Naive thymus-derived CD8-positive, alpha-beta T cell (primary cell): ENCODE measurements around the gene CD22. TPM values are rescaled to one million over a fixed set of nuclear protein-coding genes. Genes with fewer than 3 reads are reported as not detected.

Source experiments
- ATAC-seq, 2 donors: fragments of 150-1000 bp; cut with Tn5 transposase in 1 of 2; sonication (Bioruptor Pico), chemical (Tn5 transposase) in 1 of 2; 1 replicate in 1 of 2; 2 replicates in 1 of 2; pipeline ENCODE4 v1.10.0; 2021; ENCODE audit warnings: mild to moderate bottlenecking in 2 of 2, moderate library complexity in 2 of 2
- POLR2A ChIA-PET: fragments of 350-600 bp; sonication (Branson Sonifier 250); formaldehyde crosslinking; loops from one replicate; lab custom pipeline; 2021; ENCODE audit warnings: antibody characterized with exemption; lab: Charles Lee
- DNase-seq, 10 donors: peaks; one replicate each; pipeline versions ENCODE4 v3.0.0 to v3.0.0-alpha.2; 2020 to 2022
- H3K27ac Mint-ChIP-seq, 10 donors: one replicate each; pipeline ENCODE4 v1.8.0; 2020 to 2022; ENCODE audit warnings: mild to moderate bottlenecking in 10 of 10, mixed read lengths in 10 of 10, moderate library complexity in 4 of 10, inconsistent platforms in 1 of 10
- H3K27me3 Mint-ChIP-seq, 5 donors: one replicate each; pipeline ENCODE4 v1.8.0; 2021 to 2022; ENCODE audit warnings: mixed read lengths in 5 of 5
- H3K36me3 Mint-ChIP-seq, 3 donors: one replicate each; pipeline ENCODE4 v1.8.0; 2020 to 2022; ENCODE audit warnings: mixed read lengths in 3 of 3, mild to moderate bottlenecking in 2 of 3, inconsistent platforms in 1 of 3
- H3K4me1 Mint-ChIP-seq, 4 donors: one replicate each; pipeline ENCODE4 v1.8.0; 2021 to 2022; ENCODE audit warnings: mixed read lengths in 4 of 4
- H3K4me3 Mint-ChIP-seq, 10 donors: one replicate each; pipeline ENCODE4 v1.8.0; 2020 to 2022; ENCODE audit warnings: mild to moderate bottlenecking in 10 of 10, mixed read lengths in 10 of 10, moderate library complexity in 6 of 10, inconsistent platforms in 1 of 10
- H3K9me3 Mint-ChIP-seq, 9 donors: one replicate each; pipeline ENCODE4 v1.8.0; 2020 to 2022; ENCODE audit warnings: mixed read lengths in 9 of 9, mild to moderate bottlenecking in 3 of 9, inconsistent platforms in 1 of 9, moderate library complexity in 1 of 9
- polyA plus RNA-seq, 3 donors: library from polyadenylated mRNA; unstranded; fragments of 300-500 nt; fragmentation: Illumina TruSeq; gene quantifications; one replicate each; pipeline ENCODE4 v1.2.3, GENCODE V29; 2021
- total RNA-seq, 8 experiments: library from RNA in 2 of 8; stranded (reverse) in 2 of 8; gene quantifications; one replicate each; pipeline ENCODE4 v1.2.3 and lab custom pipeline; 2021 to 2026

Gene CD22
- total and polyA plus RNA-seq, 5 experiments from 2014 or later = 0.46 to 21.1 (median 10.4) TPM; not detected in 1

DNA sequence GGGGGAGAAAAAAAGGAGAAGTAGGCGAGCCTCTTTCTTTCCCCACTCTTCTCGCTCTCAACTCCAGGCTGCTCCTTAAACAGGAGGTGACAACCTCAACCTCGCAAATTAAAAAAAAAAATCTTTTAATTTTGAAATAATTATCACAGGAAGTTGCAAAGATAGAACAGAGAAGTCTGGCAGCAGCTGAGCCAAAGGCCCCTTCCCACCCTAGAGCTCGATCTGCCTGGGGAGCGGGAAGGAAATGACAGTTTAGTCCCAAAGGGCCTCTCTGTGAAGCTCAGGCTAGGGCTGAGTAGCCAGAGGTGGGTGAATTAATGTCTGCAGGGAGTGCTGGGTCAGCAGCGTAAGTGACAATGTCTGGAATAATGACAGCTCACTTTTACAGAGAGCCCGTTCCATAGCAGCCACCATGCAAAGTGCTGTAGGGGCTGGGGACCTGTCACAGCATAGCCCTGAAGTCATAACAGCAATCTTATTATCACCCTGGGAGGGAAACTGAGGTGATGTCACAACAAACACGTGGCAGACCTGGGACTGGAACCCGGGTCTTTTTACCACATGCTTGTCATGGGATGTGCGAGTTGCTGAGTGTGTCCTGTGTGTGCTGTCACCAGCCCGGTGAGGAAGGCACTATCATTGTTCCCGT, 8.8 kb upstream of the CD22 start:
- no peak for DNase-seq
- POLR2A ChIA-PET = interaction anchor here (0.7 kb wide), 1 partner anchor 166 kb away, joined by 6 read pairs; the partner anchor contains the start of gene FXYD5
- peaks cover 0 to 4% (median 0%) of the 10 kb centered on the region in 5 donors for H3K27me3 Mint-ChIP-seq
- peak overlapping the region in 1 of 10 donors; percentile 10 for H3K4me3 Mint-ChIP-seq
- peaks cover 4 to 71% (median 9%) of the 10 kb centered on the region in 4 donors for H3K4me1 Mint-ChIP-seq
- peaks cover 0 to 4% (median 0%) of the 10 kb centered on the region in 3 donors for H3K36me3 Mint-ChIP-seq
- H3K27ac Mint-ChIP-seq = peak overlapping the region in 2 of 10 donors; percentile 16 to 29
- ATAC-seq = peak in 1 of 2 donors; percentile 23
- peaks cover 0 to 14% (median 1%) of the 10 kb centered on the region in 9 donors for H3K9me3 Mint-ChIP-seq

DNA sequence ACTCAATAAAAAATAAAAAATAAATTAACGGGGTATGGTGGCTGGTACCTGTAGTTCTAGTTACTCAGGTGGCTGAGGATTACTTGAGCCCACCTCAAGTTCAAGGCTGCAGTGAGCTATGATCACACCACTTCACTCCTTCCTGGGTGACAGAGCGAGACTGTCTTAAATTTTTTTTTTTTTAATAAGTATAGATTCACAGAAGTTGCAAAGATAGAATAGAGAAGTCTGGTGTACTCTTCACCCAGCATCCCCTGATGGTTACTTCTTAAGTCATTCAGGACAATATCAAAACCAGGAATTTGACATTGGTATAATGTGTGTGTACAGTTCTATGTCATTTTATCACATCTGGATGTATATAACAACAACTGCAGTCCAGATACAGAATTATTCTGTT, 7.7 kb upstream of the CD22 start:
- Mint-ChIP-seq H3K27ac (no peak overlapping the region), H3K4me3 (peak overlapping the region in 1 of 10 donors; percentile 2), H3K27me3 (peaks cover 0 to 4% (median 0%) of the 10 kb centered on the region in 5 donors), H3K36me3 (peaks cover 0 to 4% (median 0%) of the 10 kb centered on the region in 3 donors), H3K4me1 (peaks cover 4 to 71% (median 9%) of the 10 kb centered on the region in 4 donors), H3K9me3 (peaks cover 0 to 14% (median 1%) of the 10 kb centered on the region in 9 donors)
- DNase-seq (no peak), ATAC-seq (no peak)
- POLR2A ChIA-PET = no interaction called here

DNA sequence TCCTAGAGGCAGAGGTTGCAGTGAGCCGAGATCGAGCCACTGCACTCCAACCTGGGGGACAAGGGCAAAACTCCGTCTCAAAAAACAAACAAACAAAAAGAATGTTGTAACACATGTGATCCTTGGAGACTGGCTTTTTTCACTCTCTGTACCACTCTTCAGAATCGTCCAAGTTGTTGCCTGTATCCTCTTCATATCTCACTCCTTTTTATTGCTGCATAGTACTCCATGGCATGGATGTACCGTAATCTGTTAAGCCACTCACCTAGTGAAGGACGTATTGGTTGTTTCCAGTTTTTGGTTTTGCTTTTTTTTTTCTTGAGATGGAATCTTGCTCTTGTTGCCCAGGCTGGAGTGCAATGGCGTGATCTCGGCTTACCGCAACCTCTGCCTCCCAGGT, 7.0 kb upstream of the CD22 start:
- Mint-ChIP-seq H3K4me3 (no peak overlapping the region), H3K9me3 (peaks cover 0 to 14% (median 1%) of the 10 kb centered on the region in 9 donors), H3K27ac (peak overlapping the region in 2 of 10 donors; percentile 35 to 61), H3K27me3 (peaks cover 0 to 4% (median 0%) of the 10 kb centered on the region in 5 donors), H3K36me3 (peaks cover 0 to 4% (median 0%) of the 10 kb centered on the region in 3 donors), H3K4me1 (peaks cover 4 to 66% (median 9%) of the 10 kb centered on the region in 4 donors)
- ATAC-seq (no peak), DNase-seq (no peak)
- POLR2A ChIA-PET = no interaction called here

DNA sequence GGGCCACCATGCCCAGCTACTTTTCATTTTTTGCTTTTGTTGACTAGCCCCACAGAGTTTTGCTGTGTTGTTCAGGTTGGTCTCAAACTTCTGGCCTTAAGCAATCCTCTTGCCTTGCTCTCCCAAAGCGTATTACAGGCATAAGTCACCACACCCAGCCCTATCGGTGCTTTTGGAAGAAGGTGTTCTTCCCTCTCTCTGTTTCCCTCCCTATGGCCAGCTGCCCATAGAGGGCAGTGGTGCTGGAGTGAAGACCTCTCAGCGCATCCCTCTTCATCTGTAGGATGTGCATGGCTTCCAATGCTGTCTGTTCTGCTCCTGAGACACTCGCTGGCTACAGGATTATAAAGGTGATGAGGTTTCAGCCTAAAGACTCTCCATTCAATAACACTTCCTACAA, 1.3 kb upstream of the CD22 start:
- POLR2A ChIA-PET = no interaction called here
- Mint-ChIP-seq H3K27ac (peak overlapping the region in 1 of 10 donors; percentile 46), H3K4me3 (no peak overlapping the region), H3K36me3 (no peaks in the 10 kb centered on the region), H3K27me3 (peaks cover 4 to 18% (median 7%) of the 10 kb centered on the region in 5 donors), H3K9me3 (peaks cover 0 to under 1% (median 0%) of the 10 kb centered on the region in 9 donors), H3K4me1 (peaks cover 4 to 50% (median 6%) of the 10 kb centered on the region in 4 donors)
- DNase-seq (no peak), ATAC-seq (no peak)

DNA sequence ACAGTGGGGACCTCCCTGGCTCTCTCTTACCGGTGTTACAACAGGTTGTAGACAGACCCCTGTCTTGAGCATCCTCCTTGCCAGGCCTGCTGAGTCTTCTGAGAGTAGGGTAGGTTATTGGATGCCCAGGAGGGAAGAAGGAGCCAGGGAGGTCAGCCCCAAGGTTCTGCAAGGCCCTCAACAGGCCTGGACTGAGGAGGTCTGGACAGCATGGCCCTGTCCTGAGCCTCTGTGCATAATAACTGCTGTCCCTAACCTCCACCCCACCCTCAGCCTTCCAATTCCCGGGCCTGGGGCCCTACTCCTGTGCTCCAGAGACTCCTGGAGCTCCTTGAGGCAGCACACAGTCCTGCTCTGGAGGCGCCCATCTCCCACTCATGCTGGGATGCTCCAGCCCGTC, 336 bp downstream of the CD22 start:
- H3K4me1 Mint-ChIP-seq = peaks cover 12 to 55% (median 17%) of the 10 kb centered on the region in 4 donors
- H3K9me3 Mint-ChIP-seq = no peaks in the 10 kb centered on the region
- H3K27ac Mint-ChIP-seq = peak overlapping the region in 1 of 10 donors; percentile 77
- H3K36me3 Mint-ChIP-seq = no peaks in the 10 kb centered on the region
- H3K4me3 Mint-ChIP-seq = peak overlapping the region in 3 of 10 donors; percentile 47 to 92 (median 47)
- no peak for DNase-seq
- peaks cover 4 to 18% (median 10%) of the 10 kb centered on the region in 5 donors for H3K27me3 Mint-ChIP-seq
- peak in 1 of 2 donors; percentile 8 for ATAC-seq
- POLR2A ChIA-PET = no interaction called here

DNA sequence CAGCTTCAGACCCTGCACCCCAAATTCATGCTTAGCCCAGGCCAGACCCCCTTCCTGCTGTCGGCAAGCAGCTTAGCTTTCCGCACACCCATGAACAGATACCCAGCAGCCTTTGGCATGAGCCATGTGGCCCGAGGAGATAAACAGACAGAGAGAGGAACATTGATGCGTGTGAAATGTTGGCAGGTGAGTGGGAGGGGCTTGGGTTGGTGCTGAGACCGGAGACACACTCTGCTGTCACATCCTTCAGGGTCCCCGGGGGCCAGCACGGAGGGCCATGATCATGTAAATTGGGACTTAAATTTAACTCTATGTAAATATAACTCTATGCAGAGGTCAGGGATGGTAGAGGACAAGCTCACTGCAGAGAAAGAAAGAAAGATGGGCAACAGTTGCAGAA, 1.5 kb downstream of the CD22 start:
- no peaks in the 10 kb centered on the region for H3K9me3 Mint-ChIP-seq
- H3K4me3 Mint-ChIP-seq = peak overlapping the region in 2 of 10 donors; percentile 56 to 92
- H3K4me1 Mint-ChIP-seq = peaks cover 12 to 51% (median 17%) of the 10 kb centered on the region in 4 donors
- H3K27me3 Mint-ChIP-seq = peaks cover 4 to 18% (median 10%) of the 10 kb centered on the region in 5 donors
- ATAC-seq (peak in 1 of 2 donors; percentile 56), DNase-seq (peak in 1 of 10 donors; percentile 45)
- POLR2A ChIA-PET = no interaction called here
- peak overlapping the region in 3 of 10 donors; percentile 7 to 82 (median 37) for H3K27ac Mint-ChIP-seq
- no peaks in the 10 kb centered on the region for H3K36me3 Mint-ChIP-seq

DNA sequence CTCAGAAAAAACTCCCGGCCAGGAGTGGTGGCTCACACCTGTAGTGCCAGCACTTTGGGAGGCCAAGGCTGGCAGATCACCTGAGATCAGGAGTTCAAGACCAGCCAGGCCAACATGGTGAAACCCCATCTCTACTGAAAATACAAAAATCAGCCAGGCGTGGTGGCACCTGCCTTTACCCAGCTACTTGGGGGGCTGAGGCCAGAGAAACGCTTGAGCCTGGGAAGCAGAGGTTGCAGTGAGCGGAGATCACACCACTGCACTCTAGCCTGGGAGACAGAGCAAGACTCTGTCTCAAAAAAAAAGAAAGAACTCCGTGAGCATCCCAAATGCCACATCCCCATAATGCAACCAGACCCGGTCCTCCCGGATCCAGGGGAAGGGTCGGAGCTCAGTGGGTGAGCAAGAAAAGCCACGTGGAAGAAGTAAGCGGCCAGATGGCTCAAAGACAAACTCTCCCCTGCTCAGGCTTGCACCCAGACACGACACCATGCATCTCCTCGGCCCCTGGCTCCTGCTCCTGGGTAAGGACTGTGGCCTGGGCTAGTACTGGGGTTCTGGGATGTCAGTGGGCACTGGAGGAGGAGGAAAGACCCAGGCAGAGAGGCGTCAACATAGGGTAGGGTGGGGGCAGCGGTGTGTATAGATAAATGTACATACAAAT, 2.7 kb downstream of the CD22 start:
- ATAC-seq = no peak
- H3K27me3 Mint-ChIP-seq = peaks cover 4 to 18% (median 13%) of the 10 kb centered on the region in 5 donors
- POLR2A ChIA-PET = interaction anchor here (1.0 kb wide), 1 partner anchor 125 kb away, joined by 3 read pairs; no protein-coding TSS in a partner anchor
- no peaks in the 10 kb centered on the region for H3K36me3 Mint-ChIP-seq
- DNase-seq = no peak
- no peaks in the 10 kb centered on the region for H3K9me3 Mint-ChIP-seq
- peaks cover 12 to 60% (median 17%) of the 10 kb centered on the region in 4 donors for H3K4me1 Mint-ChIP-seq
- H3K27ac Mint-ChIP-seq = peak overlapping the region in 1 of 10 donors; percentile 82
- peak overlapping the region in 1 of 10 donors; percentile 92 for H3K4me3 Mint-ChIP-seq

DNA sequence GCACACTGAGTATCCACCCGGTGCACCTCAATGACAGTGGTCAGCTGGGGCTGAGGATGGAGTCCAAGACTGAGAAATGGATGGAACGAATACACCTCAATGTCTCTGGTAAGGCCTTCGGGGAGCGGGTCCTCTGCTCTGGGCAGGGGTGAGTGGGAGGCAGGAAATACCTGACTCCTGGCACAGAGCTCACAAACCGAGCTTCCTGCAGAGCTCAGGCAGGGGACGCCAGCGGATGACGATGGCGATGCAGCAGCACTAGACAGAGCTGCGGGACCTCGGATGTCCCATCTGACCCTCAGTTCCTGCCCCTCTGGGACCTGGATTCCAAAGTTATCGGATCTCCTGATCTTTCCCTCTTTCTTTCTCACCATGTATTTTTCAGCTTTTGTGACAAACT, 3.8 kb downstream of the CD22 start:
- POLR2A ChIA-PET = interaction anchor here (0.6 to 1.5 kb wide), 4 partner anchors 14 to 126 kb away, joined by 3 to 5 read pairs (median 3); partner anchors contain the start of gene USF2
- H3K27ac Mint-ChIP-seq = peak overlapping the region in 3 of 10 donors; percentile 18 to 45 (median 29)
- no peaks in the 10 kb centered on the region for H3K9me3 Mint-ChIP-seq
- H3K4me1 Mint-ChIP-seq = peaks cover 15 to 66% (median 17%) of the 10 kb centered on the region in 4 donors
- DNase-seq (peak in 5 of 10 donors; percentile 12 to 44 (median 38)), ATAC-seq (peak; percentile 90 to 98)
- H3K36me3 Mint-ChIP-seq = no peaks in the 10 kb centered on the region
- H3K4me3 Mint-ChIP-seq = peak overlapping the region in 7 of 10 donors; percentile 15 to 70 (median 59)
- H3K27me3 Mint-ChIP-seq = peaks cover 3 to 18% (median 13%) of the 10 kb centered on the region in 5 donors

DNA sequence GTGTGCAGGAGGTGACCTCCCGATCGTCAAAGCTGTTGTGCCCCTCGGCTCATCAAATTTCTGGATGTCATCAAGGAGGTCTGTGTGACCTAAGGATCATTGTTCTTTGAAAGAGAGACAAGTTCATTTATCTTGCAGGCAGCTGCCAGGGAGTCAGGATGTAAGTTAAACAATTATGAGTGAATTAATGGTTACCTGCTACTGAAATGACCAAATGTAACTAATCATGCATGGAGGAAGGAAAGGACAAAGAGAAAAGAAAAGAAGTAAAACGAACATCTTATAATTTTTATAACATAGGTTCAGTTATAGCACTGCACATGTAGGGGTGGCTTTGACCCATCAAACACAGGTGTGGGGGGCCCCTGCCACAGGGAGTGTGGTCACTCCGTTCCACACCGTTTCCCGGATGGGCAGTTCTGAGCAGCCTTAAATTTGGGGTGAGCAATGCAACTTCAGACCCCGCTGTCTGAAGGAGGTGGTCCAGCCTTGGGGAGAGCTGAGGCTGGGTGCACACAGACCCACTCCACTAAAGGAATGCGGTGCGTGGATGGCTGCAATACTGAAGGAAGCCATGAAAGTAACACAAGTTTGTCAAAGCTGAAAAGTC, 5.3 kb downstream of the CD22 start:
- ATAC-seq (no peak), DNase-seq (no peak)
- Mint-ChIP-seq H3K9me3 (no peaks in the 10 kb centered on the region), H3K4me1 (peaks cover 12 to 56% (median 15%) of the 10 kb centered on the region in 4 donors), H3K36me3 (no peaks in the 10 kb centered on the region), H3K27me3 (peaks cover 1 to 18% (median 13%) of the 10 kb centered on the region in 5 donors), H3K4me3 (no peak overlapping the region), H3K27ac (no peak overlapping the region)
- POLR2A ChIA-PET = no interaction called here

DNA sequence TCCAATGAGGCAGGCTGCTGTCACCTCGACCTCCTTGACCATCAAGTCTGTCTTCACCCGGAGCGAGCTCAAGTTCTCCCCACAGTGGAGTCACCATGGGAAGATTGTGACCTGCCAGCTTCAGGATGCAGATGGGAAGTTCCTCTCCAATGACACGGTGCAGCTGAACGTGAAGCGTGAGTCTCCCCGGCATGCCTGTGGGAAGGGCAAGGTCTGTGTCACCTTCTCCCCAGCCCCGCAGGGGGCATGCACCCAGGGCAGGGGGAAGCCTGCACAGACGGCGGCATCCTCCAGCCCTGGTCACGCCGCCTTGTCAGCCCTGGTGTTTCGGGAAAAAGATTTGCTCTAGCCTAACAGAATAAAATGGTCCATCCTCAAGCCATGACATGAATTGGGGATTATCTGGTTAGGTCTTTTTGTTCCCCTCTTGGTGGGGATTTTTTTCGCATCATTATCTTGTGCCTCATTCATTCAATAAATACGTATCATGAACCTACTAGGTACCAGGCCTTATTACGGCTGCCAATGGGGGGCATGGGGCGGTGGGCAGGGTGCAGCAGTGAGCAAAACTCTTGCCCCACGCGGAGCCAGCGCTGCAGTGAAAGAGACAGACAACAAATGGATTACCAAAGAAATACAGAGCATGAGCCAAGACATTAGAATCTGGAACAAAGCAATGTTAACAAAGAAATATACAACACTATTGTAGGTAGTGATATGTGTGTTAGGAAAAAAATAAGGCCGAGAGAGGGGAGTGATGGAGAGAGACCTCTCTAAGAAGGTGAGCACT, 7.4 kb downstream of the CD22 start:
- no peaks in the 10 kb centered on the region for H3K36me3 Mint-ChIP-seq

DNA sequence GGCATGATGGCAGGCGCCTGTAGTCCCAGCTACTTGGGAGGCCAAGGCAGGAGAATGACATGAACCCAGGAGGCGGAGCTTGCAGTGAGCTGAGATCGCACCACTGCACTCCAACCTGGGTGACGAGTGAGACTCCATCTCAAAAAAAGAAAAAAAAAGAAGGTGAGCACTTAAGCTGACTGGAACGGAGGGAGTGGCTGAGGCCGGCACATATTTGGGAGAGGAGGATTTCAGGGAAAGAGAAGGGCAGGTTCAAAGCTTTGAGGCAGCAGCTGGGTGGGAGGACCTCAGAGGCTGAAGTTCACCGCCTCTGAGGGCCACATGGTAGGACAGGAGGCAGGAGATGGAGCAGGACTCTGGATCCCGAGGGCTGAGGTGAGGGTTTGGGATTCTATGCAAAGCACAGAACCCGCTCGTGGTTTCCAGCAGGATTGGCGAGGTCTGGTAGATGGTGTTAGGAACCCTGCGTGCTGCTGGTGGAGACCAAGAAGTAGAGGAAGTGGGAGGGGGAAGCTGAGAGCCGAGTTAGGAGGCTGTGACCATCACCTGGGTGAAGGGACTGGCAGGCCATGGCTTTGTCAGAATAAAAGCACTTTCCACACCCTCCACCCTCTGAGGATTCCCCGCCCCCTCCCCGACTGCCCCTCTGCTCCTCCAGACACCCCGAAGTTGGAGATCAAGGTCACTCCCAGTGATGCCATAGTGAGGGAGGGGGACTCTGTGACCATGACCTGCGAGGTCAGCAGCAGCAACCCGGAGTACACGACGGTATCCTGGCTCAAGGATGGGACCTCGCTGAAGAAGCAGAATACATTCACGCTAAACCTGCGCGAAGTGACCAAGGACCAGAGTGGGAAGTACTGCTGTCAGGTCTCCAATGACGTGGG, 8.4 kb downstream of the CD22 start:
- peaks cover 0 to 6% (median under 1%) of the 10 kb centered on the region in 5 donors for H3K27me3 Mint-ChIP-seq
- DNase-seq (no peak), ATAC-seq (no peak)
- no peaks in the 10 kb centered on the region for H3K9me3 Mint-ChIP-seq
- H3K4me3 Mint-ChIP-seq = peak overlapping the region in 1 of 10 donors; percentile 16
- peaks cover 12 to 47% (median 16%) of the 10 kb centered on the region in 4 donors for H3K4me1 Mint-ChIP-seq
- H3K27ac Mint-ChIP-seq = peak overlapping the region in 2 of 10 donors; percentile 9 to 32
- no peaks in the 10 kb centered on the region for H3K36me3 Mint-ChIP-seq
- POLR2A ChIA-PET = no interaction called here

More for the DNA sequence above, 7.4 kb downstream of the CD22 start:
- Mint-ChIP-seq H3K4me3 (no peak overlapping the region), H3K27me3 (peaks cover 0 to 6% (median 4%) of the 10 kb centered on the region in 5 donors), H3K9me3 (no peaks in the 10 kb centered on the region), H3K4me1 (peaks cover 12 to 48% (median 15%) of the 10 kb centered on the region in 4 donors), H3K27ac (peak overlapping the region in 2 of 10 donors; percentile 64 to 87)
- ATAC-seq (no peak), DNase-seq (no peak)
- POLR2A ChIA-PET = no interaction called here
